Superior temporal gyrus (tissue), 1 donor: ENCODE data around the gene LOXL3.
A peak's percentile ranks its signal among the peaks of the same experiment; 100 is the strongest.

Experiments used
- DNase-seq: peaks from one replicate; pipeline ENCODE4 v3.0.0-alpha.2; 2016; ENCODE audit errors: extremely low spot score

LOXL3 gene

DNA sequence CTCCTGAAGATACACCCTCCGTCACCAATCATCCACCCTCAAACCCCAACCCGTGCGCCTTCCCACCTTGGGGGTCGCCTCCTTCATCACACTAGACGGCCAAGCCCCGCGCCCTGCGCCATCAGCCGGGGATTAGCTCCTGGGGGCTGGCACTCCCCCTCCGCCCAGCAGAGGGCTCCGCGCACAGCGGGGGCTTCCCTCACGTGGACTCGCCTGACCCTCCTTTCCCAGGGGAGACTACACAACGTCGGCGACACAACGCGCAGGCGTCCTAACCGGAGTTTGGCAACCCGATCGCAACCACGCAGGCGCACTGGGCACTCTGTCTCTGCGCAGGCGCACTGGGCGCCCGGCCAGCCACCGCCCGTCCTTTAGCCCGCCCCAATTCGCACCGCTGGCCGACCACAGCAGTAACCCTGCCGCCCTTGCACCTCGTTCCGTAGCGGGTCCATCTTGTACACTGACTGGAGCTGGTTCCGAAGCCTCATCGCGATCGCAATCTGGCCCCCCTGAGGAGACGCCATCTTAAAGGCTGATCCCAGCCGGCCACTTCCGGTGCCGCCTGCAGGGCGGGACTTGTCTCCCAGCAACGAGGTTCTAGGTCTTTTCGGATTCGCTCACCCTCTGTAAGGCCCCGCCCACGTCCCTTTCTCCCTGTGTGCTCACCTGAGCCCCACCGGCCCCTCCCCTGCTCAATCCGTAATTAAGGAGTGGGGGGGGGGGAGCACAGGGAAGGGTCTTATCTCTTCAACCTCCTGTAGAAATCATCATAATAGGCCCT is 46.4 kb downstream of the LOXL3 start, which contains the start of gene PCGF1:
TSS of gene PCGF1 (minus strand) at position 551 of the 781 bp plus-strand sequence. CDS start at position 524, 27 bp downstream.
- DNase-seq: peak; percentile 99

GRCh38 chr2:74505448-74506246 is 48.1 kb downstream of the LOXL3 start:
- no peak for DNase-seq

DNA sequence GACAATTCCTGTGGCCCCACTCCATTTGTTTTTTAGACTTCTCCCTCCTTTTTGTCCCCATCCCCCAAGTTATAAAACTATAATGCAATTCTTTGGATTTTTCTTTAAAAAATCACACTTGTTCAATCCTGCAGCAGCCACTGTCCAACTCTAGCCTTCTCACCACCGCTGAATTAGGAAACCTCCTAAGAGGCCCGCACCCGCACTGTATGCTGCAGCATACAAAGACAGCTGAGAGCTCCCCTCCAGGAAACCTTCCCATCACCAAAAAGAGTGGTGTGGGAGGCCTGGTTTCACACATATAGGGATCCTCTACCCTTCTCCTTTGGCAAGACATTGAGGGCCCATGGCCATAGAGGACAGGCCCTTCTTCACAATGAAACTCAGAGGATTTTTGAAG is 49.2 kb downstream of the LOXL3 start:
- no peak for DNase-seq

DNA sequence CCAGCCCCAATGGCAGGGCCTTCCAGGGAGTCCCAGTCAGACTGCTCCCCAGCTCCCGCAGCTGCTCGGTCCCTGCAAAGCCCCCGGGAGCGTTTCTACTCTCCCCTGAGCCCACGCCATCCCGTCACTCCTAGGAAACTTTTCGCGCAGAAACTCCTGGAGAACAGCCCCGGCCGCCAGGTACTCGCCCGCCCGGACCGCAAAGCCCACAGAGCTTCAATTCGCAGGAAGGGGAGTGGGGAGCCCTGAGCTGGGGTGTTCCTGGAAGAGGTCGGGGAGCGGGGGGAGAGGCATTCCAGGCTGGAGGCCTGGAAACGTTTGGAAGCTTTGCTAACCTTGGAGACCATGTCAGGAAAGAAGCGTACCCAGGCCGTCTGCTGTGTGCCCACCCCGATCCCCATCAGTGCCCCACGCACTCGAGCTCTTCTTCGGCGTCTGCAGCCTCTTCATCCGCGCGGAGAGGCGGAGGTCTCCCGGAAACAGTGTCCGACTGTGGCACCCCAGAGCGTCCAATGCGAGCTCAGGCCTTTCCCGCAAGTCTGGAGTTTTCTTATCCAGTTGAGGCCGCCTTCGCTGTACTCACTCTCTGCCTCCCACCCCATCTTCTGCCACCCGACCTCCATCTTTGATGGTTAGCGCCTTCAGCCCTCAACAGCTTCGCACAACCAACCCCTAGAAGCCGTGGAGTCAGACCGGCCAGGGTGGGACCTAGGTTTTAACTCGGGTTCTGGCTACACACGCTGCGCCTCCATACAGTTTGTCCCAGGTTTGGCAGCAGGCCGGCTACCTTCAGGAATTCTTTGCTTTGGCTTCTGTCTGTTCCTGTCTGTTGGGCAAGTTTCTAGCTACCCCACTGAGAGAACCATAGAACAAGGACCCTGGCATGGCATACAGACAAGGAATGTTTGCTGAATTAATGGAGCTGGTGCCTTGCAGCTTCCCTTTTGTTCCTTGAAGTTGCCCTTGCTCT is 50.0 kb downstream of the LOXL3 start:
- DNase-seq: no peak

- DNase-seq: no peak
Measured at GRCh38 chr2:74502720-74503505, 50.8 kb downstream of the LOXL3 start.

GRCh38 chr2:74502147-74502719 is 51.5 kb downstream of the LOXL3 start:
- DNase-seq: no peak

DNA sequence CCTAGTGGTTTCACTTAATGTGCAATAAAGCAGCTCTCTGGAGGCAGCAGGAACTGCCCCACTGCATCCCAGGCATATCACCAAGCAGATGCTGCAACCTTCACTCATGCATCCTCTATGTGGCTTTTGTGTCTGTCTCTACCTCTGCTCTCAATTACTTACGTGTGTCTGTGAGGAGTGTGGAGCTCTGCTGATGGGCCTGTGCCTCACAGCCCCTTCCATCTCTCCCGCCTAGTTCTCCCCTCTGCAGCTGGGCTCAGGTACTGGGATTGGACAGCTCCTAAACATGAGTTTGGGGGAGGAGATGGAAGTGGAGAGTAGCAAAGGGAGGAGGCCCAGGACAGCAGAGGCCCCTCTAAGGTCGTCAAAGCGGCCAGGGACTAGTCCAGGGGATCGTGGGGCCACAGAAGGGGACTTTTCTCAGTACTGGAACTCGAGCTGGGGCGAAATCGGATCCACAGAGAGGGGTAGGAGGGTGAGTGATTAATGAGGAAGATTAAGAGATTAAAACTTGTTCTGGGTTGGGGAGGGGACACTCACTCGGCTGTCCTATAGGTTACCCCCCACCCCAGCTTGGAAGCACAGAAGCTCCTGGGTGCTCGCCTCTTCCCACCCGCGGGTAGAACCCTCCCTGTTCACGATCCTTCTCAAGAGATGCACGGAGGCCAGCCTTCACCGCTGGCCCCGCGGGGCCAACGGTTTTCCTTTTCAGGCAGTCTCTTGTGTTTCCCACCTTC is 52.2 kb downstream of the LOXL3 start:
- no peak for DNase-seq

DNA sequence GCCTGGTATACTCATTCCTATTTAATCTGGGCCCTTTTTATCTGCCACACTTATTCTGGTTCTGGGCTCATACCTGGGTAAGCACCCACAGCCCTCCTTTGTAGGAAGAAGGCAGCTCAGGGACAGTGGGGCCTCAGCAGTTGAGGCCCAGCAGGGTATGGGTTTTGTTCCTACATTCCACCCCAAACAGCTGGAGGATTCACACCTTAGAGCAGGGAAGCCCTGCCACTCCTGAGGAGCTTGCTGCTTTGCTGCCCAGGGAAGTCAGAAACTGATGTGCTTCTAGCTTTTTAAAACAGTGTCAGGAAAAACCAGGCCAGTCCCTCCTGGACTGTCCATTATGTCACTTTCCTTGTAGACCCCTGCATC is 53.2 kb downstream of the LOXL3 start:
- DNase-seq: no peak

DNA sequence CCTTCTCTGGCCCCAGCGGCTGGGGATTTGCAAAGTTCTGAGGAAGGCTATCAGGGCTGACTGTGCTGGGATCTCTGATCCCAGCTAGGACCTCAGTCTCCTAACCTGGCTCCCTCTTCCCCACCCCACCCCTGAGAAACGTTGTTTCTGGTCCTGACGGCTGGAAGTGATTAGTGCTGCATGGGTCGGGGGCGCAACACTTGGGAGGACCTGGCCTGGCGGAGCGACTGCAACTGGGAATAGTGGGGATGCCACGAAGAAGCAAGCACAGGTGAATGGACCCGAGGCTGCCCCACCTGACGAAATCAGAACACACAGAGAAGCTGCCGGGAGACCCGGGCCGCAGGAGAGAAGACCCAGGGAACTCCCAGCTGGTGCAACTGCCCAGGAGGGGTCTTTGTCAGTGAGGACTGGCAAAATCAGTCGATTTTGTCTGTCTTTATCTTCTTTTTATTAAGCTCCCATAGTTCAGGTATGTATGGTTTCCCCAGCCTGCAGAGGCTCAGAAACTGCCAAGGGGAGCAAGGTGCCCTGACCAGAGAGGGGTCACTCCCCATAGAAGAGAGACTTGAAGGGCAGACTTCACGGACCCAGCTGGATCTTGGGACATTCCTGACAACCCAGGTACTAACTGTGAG is 53.7 kb downstream of the LOXL3 start:
- no peak for DNase-seq

DNA sequence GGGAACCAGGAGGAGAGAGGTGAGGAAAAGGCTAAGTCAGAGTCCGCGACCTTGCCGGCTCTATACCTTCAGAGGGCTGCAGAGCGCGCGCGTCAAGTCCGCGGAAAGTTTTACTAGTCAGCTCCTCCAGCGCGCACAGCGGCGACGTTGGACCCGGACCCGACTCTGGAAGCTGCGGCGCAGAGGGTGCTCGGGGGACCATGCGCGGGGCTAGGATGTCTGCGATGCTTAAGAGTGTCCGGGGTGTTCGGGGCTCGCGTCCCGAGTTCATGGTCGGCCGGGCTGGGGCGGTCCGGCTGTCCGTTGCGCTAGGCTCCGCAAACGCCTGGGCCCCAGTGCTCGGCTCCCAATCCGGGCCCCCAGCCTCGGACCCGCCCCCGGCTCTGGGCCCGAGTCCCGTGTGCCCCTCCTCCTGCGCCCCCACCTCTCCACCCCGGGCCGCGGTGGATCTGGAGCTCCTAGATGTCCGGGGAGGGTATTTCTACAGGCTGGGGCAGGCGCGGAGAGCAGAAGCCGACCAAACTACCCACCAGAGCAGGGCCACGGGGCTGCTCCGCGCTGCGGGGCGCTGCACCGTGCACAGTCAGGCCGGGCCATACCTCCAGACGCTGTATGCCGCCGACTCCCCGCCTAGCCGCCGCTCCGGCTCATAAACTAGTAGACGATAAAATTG is 54.3 kb downstream of the LOXL3 start, which contains the start of gene LBX2:
TSS of gene LBX2 (minus strand) at position 337 of the 673 bp plus-strand sequence. CDS start at position 271, 66 bp downstream.
- DNase-seq: no peak

DNA sequence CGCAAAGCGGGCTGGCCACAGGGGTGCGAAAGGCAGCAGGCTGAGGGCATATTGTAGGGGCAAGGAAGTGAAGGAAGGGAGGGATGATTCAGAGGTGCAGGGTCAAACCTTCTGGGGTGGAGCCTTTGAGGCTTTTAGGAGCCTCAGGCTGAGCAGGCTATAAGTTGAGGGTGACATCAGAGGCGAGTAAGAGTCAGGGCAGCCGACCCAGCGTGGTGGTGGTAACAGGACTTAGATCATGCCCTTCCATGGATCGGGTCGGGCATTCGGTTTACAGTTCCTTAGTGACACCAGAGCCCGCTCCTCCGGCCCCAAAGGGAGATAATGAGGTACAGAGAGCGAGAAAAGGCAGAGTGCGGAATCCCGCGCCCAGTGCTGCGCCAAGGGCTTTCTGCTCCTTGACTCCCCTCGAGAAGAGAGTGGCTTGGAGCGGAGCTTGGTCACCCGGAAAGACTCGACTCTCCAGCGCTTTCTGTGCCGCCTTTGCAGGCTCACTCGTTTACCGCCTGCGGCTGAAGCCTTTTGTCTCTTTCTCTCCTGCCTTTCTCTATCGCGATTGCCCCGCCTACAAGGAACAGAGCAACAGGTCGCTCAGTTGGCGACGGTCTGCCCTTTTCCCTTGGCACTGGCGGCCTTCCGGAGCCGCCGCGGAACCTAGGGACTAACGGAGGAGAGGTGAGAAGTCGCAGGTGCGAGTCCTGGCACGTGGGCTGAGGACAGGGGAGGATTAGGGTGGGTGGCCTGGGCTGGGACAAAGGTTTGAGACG is 55.1 kb downstream of the LOXL3 start:
- DNase-seq: no peak

DNA sequence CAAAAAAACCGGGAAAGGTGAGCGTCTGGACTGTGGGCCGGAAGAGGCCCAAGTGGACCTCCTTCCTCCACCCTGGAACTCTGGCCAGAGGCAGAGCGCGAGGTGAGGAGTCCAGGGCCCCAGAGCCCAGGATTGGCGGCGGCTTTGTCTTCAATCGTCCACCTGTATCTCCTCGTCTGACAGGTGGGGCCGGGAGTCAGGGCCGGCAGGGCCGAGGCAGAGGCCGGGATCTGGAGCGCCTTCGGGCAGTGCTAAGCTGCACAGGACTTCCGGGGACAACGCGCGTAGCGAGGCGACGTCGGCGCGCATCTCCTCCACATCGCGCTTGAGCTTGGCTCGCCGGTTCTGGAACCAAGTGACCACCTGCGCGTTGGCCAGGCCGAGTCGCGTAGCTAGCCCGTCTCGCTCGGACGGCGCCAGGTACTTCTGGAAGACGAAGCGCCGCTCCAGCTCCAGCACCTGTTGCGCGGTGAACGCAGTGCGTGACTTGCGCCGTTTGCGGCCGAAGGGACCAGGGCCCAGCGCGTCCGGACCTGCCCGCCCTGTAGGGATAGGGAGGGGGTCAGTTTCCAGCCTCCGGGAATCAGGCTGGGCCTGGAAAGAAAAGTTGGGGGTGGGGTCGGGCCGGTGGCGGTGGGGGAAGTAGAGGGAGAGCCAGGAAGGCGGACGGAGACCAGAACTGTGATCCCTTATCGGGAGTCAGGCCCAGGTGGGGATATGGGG is 55.8 kb downstream of the LOXL3 start:
- DNase-seq: no peak

- DNase-seq: no peak
Measured at GRCh38 chr2:74496997-74497776, 56.6 kb downstream of the LOXL3 start.

GRCh38 chr2:74495440-74495839 is 58.3 kb downstream of the LOXL3 start:
- DNase-seq: no peak

DNA sequence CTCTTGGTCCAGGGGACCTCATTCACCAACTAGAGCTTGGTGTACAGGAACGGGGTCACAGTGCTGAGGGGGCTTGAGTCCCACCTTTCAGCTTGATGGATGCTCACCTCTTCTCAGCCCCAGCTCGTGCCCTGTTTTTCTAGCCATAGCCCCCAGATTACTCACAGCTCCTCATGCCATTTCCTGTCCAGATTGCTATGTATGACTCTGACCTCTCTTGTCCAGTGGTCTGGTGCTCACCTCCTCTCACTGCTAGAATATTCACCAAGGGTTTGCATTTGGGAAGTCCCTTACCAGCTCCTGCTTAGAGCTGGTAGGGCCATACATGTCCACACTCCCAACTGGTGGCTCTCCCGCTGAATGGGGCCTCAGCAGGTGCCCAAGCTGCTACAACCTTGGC is 60.2 kb downstream of the LOXL3 start:
- DNase-seq: no peak
